ENCODE data around the gene ACIN1.

The ACIN1 gene

DNA sequence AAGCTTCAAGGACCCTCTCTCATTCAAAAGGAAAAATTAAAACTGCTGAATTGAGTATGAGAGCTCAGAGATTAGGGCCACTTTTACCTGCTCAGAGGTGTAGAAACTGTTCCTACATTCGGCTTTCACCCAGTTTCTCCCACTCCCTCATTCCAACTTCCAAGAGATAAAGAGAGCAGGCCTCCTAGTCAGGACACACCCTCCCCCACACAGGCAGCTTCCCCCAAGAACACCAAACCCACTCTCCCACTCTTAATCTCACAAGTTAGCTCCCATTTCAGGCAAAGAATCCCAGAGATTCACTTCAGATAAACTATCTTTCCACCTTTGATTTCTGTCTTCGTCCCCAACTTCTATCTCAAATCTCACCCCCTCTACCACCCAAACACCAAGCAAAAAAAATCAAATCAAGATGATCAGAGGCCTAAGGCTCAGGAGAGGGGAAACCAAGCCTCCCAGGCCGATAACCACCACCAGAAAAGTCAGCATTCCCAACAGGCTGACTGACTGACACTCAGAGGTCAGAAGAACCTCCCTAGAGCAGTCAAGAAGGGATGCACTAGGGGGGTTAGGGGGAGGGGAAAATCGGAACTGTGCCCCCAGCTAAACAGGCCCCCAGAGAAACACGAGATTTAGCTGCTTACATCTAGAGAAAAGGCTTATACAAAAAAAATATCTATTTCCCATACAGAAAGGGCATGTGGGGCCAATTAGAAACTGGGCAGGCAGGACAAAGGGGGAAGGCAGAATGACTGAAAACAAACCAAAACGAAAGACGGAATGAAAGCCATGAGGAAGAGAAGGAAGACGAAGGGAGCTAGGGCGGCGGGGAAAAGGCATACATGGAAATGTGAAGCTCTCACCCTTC is 24.4 kb downstream of the ACIN1 start:
- Mint-ChIP-seq H3K4me1 (ENCODE audit: low read depth) (peaks cover 32% of the 10 kb centered on the region), H3K27ac (peak overlapping the region; percentile 85), H3K9me3 (no peaks in the 10 kb centered on the region), H3K36me3 (ENCODE audit: low read depth) (peaks cover 43% of the 10 kb centered on the region), H3K4me3 (peak overlapping the region; percentile 97), H3K27me3 (ENCODE audit: low read depth) (no peaks in the 10 kb centered on the region)

GRCh38 chr14:23069413-23069806 is 25.5 kb downstream of the ACIN1 start:
- H3K36me3 Mint-ChIP-seq (ENCODE audit: low read depth) = peaks cover 41% of the 10 kb centered on the region
- peaks cover 32% of the 10 kb centered on the region for H3K4me1 Mint-ChIP-seq (ENCODE audit: low read depth)
- H3K27me3 Mint-ChIP-seq (ENCODE audit: low read depth) = no peaks in the 10 kb centered on the region
- no peaks in the 10 kb centered on the region for H3K9me3 Mint-ChIP-seq
- H3K4me3 Mint-ChIP-seq = no peak overlapping the region
- peak overlapping the region; percentile 49 for H3K27ac Mint-ChIP-seq

DNA sequence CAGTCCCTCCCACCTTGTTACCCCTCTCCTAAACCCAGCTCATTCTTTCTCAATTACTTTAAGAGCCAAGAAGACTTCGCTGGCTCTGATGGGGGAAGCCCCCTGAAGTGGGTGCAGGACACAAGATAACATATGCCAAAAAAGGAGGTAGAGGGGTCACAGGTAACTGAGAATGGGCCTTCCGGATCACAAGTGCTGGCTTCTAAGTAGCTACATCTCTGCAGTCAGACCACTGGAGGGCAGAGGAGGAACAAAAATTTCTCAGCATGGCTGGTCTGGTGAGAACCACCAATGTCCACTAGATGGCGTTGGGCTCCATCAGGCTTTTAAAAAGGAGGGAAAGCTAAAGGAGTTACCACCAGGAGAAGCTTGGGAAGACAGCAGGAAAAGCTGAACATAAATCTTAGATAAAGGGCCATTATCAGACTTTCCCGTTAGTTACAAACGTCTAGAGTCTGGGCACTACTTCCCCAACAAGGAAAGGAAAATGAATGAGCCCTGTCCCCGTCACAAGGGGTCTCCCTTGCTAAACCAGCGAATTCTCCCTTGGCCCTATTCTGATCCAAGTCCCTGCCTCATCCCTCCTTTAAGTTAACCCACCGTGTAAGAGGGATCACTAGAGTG is 26.0 kb downstream of the ACIN1 start:
- Mint-ChIP-seq H3K27ac (peak overlapping the region; percentile 18), H3K36me3 (ENCODE audit: low read depth) (peaks cover 46% of the 10 kb centered on the region), H3K9me3 (no peaks in the 10 kb centered on the region), H3K4me1 (ENCODE audit: low read depth) (peaks cover 32% of the 10 kb centered on the region), H3K27me3 (ENCODE audit: low read depth) (no peaks in the 10 kb centered on the region), H3K4me3 (peak overlapping the region; percentile 70)

DNA sequence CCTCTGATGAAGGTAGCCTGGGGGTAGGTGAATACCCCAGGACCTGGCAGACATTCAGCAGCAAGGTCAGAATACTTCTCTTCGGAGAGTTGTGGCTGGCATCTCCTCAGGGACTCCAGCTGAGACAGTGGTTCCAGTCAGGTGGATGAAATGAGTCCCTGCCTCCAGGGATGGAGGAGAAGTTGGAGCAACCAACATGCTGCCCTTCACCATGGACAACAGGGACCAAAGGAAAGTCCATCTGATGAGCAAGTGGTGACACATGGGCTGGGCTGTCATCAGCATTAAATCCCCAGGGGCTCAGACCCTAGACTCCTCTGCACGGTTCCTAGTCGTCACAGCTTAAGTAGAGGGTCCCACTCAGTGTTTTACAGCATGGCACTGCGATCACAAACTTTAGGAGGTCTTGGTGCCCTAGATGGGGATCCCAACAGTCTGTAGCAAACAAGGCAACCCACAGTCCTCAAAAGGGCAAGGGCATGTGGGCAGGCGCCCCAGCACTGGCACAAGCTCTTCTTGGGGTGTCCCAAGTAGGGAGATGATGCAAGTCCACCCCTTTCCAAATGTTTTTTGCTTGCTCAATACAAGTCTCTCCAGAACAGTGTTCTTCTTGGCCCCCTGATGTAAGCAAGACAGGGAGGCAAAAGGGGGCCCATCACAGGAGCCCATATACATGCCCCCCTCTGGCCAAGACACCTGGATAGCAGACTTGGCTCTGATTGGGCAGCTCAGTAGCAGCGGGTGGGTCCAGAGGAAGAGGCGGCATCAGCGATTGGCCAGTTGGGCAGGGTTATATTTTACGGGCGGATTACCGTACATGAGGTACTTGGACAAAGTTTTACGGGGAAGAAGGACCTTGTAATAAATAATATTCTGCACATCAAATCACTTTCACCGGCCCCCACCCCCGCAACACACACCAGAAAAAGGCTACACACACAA is 26.8 kb downstream of the ACIN1 start:
- no peak overlapping the region for H3K4me3 Mint-ChIP-seq
- H3K9me3 Mint-ChIP-seq = no peaks in the 10 kb centered on the region
- H3K4me1 Mint-ChIP-seq (ENCODE audit: low read depth) = peaks cover 32% of the 10 kb centered on the region
- H3K36me3 Mint-ChIP-seq (ENCODE audit: low read depth) = peaks cover 53% of the 10 kb centered on the region
- no peak overlapping the region for H3K27ac Mint-ChIP-seq
- H3K27me3 Mint-ChIP-seq (ENCODE audit: low read depth) = no peaks in the 10 kb centered on the region

- H3K4me1 Mint-ChIP-seq (ENCODE audit: low read depth) = peaks cover 30% of the 10 kb centered on the region
Measured at GRCh38 chr14:23066855-23067744, 27.8 kb downstream of the ACIN1 start.

DNA sequence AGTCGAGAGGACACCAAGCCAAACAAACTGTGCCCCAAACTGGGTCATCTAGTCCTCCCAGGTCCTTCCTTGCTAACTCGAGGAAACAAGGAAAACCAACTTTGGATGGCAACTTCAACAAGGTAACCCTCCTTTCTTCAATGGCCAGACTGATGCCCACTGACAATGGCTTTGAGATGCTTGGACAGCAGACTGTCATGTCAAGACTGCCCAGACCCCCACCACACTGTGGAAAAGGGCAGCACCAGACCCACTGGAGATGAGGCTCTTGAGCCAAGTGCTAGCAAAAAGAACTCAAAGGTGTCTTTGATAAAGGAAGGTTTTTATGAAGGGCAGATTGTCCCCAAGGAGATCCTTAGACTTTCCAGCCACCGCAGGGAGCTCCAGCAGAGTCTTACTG is 28.6 kb downstream of the ACIN1 start:
- H3K27ac Mint-ChIP-seq = no peak overlapping the region
- no peaks in the 10 kb centered on the region for H3K9me3 Mint-ChIP-seq
- no peaks in the 10 kb centered on the region for H3K27me3 Mint-ChIP-seq (ENCODE audit: low read depth)
- H3K4me1 Mint-ChIP-seq (ENCODE audit: low read depth) = peaks cover 22% of the 10 kb centered on the region
- peaks cover 47% of the 10 kb centered on the region for H3K36me3 Mint-ChIP-seq (ENCODE audit: low read depth)
- H3K4me3 Mint-ChIP-seq = no peak overlapping the region

More at GRCh38 chr14:23066855-23067744, 27.8 kb downstream of the ACIN1 start:
- Mint-ChIP-seq H3K4me3 (no peak overlapping the region), H3K9me3 (no peaks in the 10 kb centered on the region), H3K27me3 (ENCODE audit: low read depth) (no peaks in the 10 kb centered on the region), H3K27ac (no peak overlapping the region), H3K36me3 (ENCODE audit: low read depth) (peaks cover 52% of the 10 kb centered on the region)

DNA sequence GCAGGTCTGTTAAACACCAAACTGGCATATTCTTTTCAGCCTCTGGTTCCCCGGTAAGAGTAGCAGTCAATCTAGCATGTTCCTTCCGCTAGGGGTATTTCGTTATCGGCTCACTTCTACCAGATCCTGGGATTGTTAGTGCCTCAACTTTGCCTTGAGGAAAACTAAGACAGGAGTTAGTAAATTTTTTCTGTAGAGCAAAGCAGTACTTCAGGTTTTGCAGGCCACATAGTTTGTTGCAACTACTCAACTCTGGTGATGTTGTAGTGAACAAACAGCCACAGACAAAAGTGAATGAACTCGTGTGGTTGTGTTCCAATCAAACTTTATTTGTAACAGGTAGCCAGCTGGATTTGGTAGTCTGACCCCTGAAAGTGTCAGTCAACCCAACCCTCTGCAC is 31.3 kb downstream of the ACIN1 start:
- Mint-ChIP-seq H3K4me3 (no peak overlapping the region), H3K9me3 (no peaks in the 10 kb centered on the region), H3K36me3 (ENCODE audit: low read depth) (peaks cover 49% of the 10 kb centered on the region), H3K27me3 (ENCODE audit: low read depth) (no peaks in the 10 kb centered on the region), H3K4me1 (ENCODE audit: low read depth) (peaks cover 9% of the 10 kb centered on the region), H3K27ac (no peak overlapping the region)

DNA sequence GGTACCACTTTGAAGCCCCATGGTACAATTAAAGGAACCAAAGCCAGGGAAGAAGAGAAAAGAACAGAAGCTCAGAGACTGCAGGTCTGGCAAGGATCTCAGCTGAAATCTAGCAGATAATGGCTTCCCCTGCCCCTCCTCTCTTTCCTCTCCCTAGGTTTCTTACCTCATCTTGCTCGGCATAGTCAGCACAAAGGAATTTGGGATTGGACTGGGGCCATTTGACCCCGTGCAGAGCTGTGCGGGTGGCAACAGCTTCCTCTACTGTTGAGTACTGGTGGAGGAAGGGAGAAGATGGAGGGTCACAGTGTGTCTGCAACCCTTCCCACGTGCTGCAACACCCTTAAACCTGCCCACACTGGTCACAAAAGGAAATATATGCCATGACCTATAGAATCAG is 32.9 kb downstream of the ACIN1 start:
- peaks cover 53% of the 10 kb centered on the region for H3K36me3 Mint-ChIP-seq (ENCODE audit: low read depth)
- no peaks in the 10 kb centered on the region for H3K9me3 Mint-ChIP-seq
- peaks cover 1% of the 10 kb centered on the region for H3K27me3 Mint-ChIP-seq (ENCODE audit: low read depth)
- H3K27ac Mint-ChIP-seq = no peak overlapping the region
- no peak overlapping the region for H3K4me3 Mint-ChIP-seq
- peaks cover 12% of the 10 kb centered on the region for H3K4me1 Mint-ChIP-seq (ENCODE audit: low read depth)

GRCh38 chr14:23060536-23061260 is 34.2 kb downstream of the ACIN1 start:
- H3K27me3 Mint-ChIP-seq (ENCODE audit: low read depth) = peaks cover 12% of the 10 kb centered on the region
- peaks cover 19% of the 10 kb centered on the region for H3K4me1 Mint-ChIP-seq (ENCODE audit: low read depth)
- H3K27ac Mint-ChIP-seq = no peak overlapping the region
- no peaks in the 10 kb centered on the region for H3K9me3 Mint-ChIP-seq
- H3K4me3 Mint-ChIP-seq = no peak overlapping the region
- H3K36me3 Mint-ChIP-seq (ENCODE audit: low read depth) = peaks cover 42% of the 10 kb centered on the region

DNA sequence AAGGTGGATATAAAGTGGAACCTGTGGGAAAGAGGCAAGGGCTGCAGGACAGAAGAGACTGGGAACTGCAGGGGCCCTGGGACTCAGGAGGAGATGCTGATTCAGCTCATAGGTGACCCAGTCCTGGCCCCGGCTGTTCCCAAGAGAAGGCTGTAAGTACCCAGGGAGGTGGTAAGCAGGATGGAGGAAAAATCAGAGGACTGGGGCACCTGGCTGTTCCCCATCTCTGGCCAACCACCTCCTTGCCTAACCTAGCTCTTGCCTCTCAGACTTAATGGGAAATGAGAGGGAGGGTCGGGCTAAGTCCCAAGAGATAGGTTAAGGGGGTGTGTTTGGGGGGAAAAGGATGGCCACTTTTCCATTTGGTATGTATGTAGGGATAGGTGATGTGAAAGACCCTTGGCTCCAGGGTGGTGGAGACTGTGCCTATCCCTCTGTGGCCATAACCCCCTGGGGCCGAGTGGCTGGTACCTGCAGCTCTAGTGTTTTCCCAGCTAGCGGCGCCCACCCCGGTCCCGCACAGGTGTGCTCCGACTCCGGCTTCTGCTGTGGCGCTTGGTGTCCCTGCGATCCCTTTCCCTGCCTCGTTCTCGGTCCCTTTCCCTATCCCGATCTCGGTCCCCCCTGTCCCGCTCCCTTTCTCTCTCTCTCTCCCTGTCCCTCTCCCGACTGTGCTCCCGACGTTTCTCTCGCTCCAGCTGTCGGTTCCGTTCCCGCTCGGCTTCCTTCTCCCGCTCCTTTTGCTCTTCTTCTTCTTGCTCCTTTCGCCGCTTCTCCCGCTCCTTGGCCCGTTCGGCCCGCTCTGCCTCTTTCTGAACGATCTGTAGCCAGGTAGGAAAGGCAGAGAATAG is 36.1 kb downstream of the ACIN1 start:
- peak overlapping the region; percentile 41 for H3K4me3 Mint-ChIP-seq
- peak overlapping the region; percentile 38 for H3K27ac Mint-ChIP-seq
- peaks cover 12% of the 10 kb centered on the region for H3K27me3 Mint-ChIP-seq (ENCODE audit: low read depth)
- H3K36me3 Mint-ChIP-seq (ENCODE audit: low read depth) = peaks cover 30% of the 10 kb centered on the region
- peaks cover 19% of the 10 kb centered on the region for H3K4me1 Mint-ChIP-seq (ENCODE audit: low read depth)
- no peaks in the 10 kb centered on the region for H3K9me3 Mint-ChIP-seq

GRCh38 chr14:23057757-23058653 is 36.9 kb downstream of the ACIN1 start:
- H3K27ac Mint-ChIP-seq = no peak overlapping the region
- H3K36me3 Mint-ChIP-seq (ENCODE audit: low read depth) = peaks cover 22% of the 10 kb centered on the region

More at GRCh38 chr14:23057757-23058653, 36.9 kb downstream of the ACIN1 start:
- Mint-ChIP-seq H3K27me3 (ENCODE audit: low read depth) (peaks cover 12% of the 10 kb centered on the region), H3K4me1 (ENCODE audit: low read depth) (peaks cover 19% of the 10 kb centered on the region), H3K9me3 (no peaks in the 10 kb centered on the region), H3K4me3 (peak overlapping the region; percentile 81)

Measured in T-helper 1 cell treated with Interleukin-12 subunit alpha and Interleukin-12 subunit beta and Interleukin-4 antibody, amounts not matched to agents 30 μg/mL and 1 μg/mL, for 36 hours (primary cell).